Measurements from ENCODE around the gene HOTAIR. TPM values are rescaled to one million over a fixed set of nuclear protein-coding genes. Genes with fewer than 3 reads are reported as not detected.
A peak's percentile ranks its signal among the peaks of the same experiment; 100 is the strongest.

The HOTAIR gene
- total RNA-seq, 2 donors from 2014 or later: not detected

- Mint-ChIP-seq H3K4me1 (peaks cover 23% of the 10 kb centered on the region), H3K4me3 (peak overlapping the region; percentile 74), H3K27me3 (peaks cover 91% of the 10 kb centered on the region), H3K36me3 (ENCODE audit: low read depth) (peaks cover 15% of the 10 kb centered on the region), H3K27ac (no peak overlapping the region)
- ATAC-seq: no peak
- no peak for DNase-seq
- no peaks in the 10 kb centered on the region for H3K9me3 ChIP-seq (ENCODE audit: control insufficient read depth, low read length, poor library complexity, severe bottlenecking)
These were observed 8.2 kb downstream of the HOTAIR start for GRCh38 chr12:53966385-53967133.

GRCh38 chr12:53966085-53966384, 8.7 kb downstream of the HOTAIR start:
- ATAC-seq (no peak), DNase-seq (no peak)
- H3K4me1 Mint-ChIP-seq: peaks cover 23% of the 10 kb centered on the region
- peak overlapping the region; percentile 19 for H3K27ac Mint-ChIP-seq
- H3K9me3 ChIP-seq (ENCODE audit: control insufficient read depth, low read length, poor library complexity, severe bottlenecking): no peaks in the 10 kb centered on the region
- peaks cover 86% of the 10 kb centered on the region for H3K27me3 Mint-ChIP-seq
- peak overlapping the region; percentile 74 for H3K4me3 Mint-ChIP-seq
- H3K36me3 Mint-ChIP-seq (ENCODE audit: low read depth): peaks cover 15% of the 10 kb centered on the region

- Mint-ChIP-seq H3K36me3 (ENCODE audit: low read depth) (peaks cover 15% of the 10 kb centered on the region), H3K27me3 (peaks cover 84% of the 10 kb centered on the region), H3K27ac (peak overlapping the region; percentile 19), H3K4me1 (peaks cover 24% of the 10 kb centered on the region), H3K4me3 (peak overlapping the region; percentile 74)
- DNase-seq: no peak
- no peaks in the 10 kb centered on the region for H3K9me3 ChIP-seq (ENCODE audit: control insufficient read depth, low read length, poor library complexity, severe bottlenecking)
- ATAC-seq: no peak
These were observed 9.3 kb downstream of the HOTAIR start for GRCh38 chr12:53965281-53966084.

DNA sequence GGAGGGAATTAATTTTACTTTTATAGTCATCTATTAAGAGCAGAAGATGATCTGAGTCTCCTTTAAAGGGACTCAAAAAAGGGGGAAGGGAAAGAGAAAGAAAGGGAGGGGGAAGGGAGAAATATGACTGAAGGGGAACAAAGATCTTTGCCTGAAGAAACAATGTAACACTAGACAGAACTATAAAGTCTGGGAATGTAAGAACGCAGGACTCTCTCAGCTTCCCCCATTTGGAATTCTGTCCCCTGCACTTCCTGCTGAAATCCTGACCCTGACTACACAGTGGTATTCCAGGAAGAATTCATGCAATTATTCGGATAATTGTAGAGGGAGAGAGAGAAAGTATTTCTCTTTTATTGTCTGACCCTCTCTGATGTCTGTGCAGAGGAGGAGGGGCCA, 10.4 kb downstream of the HOTAIR start:
- H3K9me3 ChIP-seq (ENCODE audit: control insufficient read depth, low read length, poor library complexity, severe bottlenecking): peaks cover under 1% of the 10 kb centered on the region
- Mint-ChIP-seq H3K27me3 (peaks cover 85% of the 10 kb centered on the region), H3K4me3 (peak overlapping the region; percentile 28), H3K4me1 (peaks cover 27% of the 10 kb centered on the region), H3K36me3 (ENCODE audit: low read depth) (peaks cover 15% of the 10 kb centered on the region), H3K27ac (peak overlapping the region; percentile 2)
- ATAC-seq (no peak), DNase-seq (no peak)

DNA sequence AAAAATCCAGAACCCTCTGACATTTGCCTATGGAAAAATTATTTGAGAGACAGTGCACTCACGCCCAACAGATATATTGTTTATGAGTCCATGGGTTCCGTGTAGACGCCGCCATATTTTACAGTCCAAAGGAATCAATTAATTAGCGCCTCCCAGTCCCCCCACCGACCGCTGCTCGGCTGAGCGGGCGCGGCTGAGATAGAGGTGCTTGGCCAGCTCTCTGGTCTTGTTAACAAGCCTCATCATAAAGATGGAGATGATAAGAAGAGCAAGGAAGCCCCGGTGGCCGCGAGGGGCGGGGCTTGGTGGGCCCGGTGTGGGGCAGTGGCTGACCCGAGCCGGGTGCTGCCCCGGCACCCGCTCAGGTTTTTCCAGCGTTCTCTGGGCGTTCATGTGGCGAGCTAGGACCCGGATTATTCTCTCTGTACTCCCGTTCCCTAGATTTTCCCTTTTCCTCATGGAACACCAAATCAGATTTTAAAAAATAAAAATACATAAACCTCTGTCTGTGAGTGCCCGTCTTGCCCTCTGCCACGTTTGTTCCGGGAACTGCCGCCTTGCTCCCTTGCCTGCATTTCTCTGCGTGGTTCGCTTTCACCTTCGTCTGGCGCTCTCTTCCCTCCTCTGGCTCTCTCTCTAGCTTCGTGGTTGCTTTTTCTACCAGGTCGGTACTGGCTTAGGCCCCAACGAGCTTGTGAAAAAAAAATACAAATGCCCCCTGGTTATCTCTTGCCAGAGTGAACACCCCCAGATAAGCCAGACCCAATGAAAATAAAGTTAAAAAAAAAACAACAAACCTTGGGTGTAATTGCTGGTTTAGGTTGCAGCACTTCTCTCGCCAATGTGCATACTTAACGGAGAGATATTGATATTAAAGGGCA, 11.1 kb downstream of the HOTAIR start:
- peaks cover 85% of the 10 kb centered on the region for H3K27me3 Mint-ChIP-seq
- H3K4me1 Mint-ChIP-seq: peaks cover 27% of the 10 kb centered on the region
- H3K36me3 Mint-ChIP-seq (ENCODE audit: low read depth): peaks cover 15% of the 10 kb centered on the region
- peak overlapping the region; percentile 2 for H3K27ac Mint-ChIP-seq
- H3K9me3 ChIP-seq (ENCODE audit: control insufficient read depth, low read length, poor library complexity, severe bottlenecking): peaks cover 4% of the 10 kb centered on the region
- peak overlapping the region; percentile 28 for H3K4me3 Mint-ChIP-seq
- DNase-seq (no peak), ATAC-seq (no peak)

GRCh38 chr12:53963005-53963404, 11.7 kb downstream of the HOTAIR start:
- peaks cover 28% of the 10 kb centered on the region for H3K4me1 Mint-ChIP-seq
- ATAC-seq (no peak), DNase-seq (no peak)
- H3K36me3 Mint-ChIP-seq (ENCODE audit: low read depth): peaks cover 21% of the 10 kb centered on the region
- H3K4me3 Mint-ChIP-seq: no peak overlapping the region
- peaks cover 4% of the 10 kb centered on the region for H3K9me3 ChIP-seq (ENCODE audit: control insufficient read depth, low read length, poor library complexity, severe bottlenecking)
- peaks cover 85% of the 10 kb centered on the region for H3K27me3 Mint-ChIP-seq
- no peak overlapping the region for H3K27ac Mint-ChIP-seq

DNA sequence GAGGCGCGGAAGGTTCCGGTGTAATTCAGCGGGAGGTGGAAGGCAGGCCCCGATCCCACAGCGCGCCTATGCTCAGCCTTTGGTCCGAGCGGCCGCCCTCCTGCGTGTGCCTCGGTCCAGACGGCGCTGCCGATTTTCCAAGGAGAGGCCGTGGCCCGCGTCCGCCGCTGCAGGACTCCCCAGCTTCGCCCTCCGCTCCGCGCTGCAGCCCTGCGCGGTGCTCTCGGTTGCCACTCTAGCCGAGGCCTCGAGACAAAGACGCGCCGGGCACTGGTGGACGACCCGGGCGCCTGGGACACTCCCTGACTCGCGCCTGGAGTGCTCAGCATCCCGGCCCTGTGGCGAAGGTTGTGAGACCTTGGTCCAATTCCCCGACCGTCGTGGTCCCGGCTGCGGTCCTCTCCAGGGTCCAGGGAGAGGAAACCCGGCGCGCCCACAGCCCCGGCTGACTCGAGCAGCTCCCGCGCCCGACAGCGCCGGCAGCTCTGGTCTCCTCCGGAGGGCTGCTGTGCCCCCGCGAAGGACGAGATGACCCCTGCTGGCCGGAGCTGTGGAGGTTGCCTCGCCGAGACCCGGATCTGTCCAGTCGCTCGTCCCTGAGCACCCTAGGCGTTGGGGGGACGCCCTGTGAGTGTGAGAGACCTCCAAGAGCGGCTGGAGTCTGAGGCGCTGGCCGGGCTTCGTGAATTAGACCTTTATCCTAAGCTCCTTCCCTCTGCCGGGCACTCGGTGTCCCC, 13.6 kb downstream of the HOTAIR start:
- no peak overlapping the region for H3K4me3 Mint-ChIP-seq
- H3K9me3 ChIP-seq (ENCODE audit: control insufficient read depth, low read length, poor library complexity, severe bottlenecking): peaks cover 4% of the 10 kb centered on the region
- DNase-seq (no peak), ATAC-seq (no peak)
- peaks cover 20% of the 10 kb centered on the region for H3K36me3 Mint-ChIP-seq (ENCODE audit: low read depth)
- H3K27me3 Mint-ChIP-seq: peaks cover 85% of the 10 kb centered on the region
- H3K27ac Mint-ChIP-seq: peak overlapping the region; percentile 24
- peaks cover 28% of the 10 kb centered on the region for H3K4me1 Mint-ChIP-seq

- H3K36me3 Mint-ChIP-seq (ENCODE audit: low read depth): peaks cover 20% of the 10 kb centered on the region
- peak overlapping the region; percentile 66 for H3K4me3 Mint-ChIP-seq
- peaks cover 85% of the 10 kb centered on the region for H3K27me3 Mint-ChIP-seq
- no peak for ATAC-seq
- DNase-seq: no peak
- peaks cover 28% of the 10 kb centered on the region for H3K4me1 Mint-ChIP-seq
- H3K27ac Mint-ChIP-seq: peak overlapping the region; percentile 24
- H3K9me3 ChIP-seq (ENCODE audit: control insufficient read depth, low read length, poor library complexity, severe bottlenecking): peaks cover 4% of the 10 kb centered on the region
These were observed 14.3 kb downstream of the HOTAIR start for GRCh38 chr12:53960187-53961024.

- no peak overlapping the region for H3K27ac Mint-ChIP-seq
- H3K4me3 Mint-ChIP-seq: no peak overlapping the region
- H3K9me3 ChIP-seq (ENCODE audit: control insufficient read depth, low read length, poor library complexity, severe bottlenecking): peaks cover 4% of the 10 kb centered on the region
- ATAC-seq (no peak), DNase-seq (no peak)
- H3K36me3 Mint-ChIP-seq (ENCODE audit: low read depth): peaks cover 19% of the 10 kb centered on the region
- peaks cover 75% of the 10 kb centered on the region for H3K27me3 Mint-ChIP-seq
- H3K4me1 Mint-ChIP-seq: peaks cover 21% of the 10 kb centered on the region
These were observed 15.4 kb downstream of the HOTAIR start for GRCh38 chr12:53959314-53959713.

DNA sequence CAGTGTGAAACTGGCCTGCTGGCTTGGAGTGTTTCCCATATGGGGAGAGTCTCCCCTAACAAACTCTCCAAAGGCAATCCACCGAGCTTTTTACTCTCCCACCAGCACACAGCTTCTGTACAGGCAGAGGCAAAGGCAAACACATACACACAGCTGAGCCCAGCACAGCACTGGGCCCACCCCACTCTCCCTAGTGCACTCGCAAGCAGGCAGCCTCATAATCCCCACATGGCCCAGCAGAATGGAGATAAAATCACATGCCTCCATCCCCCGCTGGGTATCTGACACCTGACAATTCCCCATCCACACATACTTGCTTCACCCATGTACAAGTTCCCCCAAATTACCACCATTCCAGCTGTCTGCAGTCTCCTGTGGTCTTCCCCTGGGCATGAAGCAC, 16.6 kb downstream of the HOTAIR start:
- H3K9me3 ChIP-seq (ENCODE audit: control insufficient read depth, low read length, poor library complexity, severe bottlenecking): peaks cover 4% of the 10 kb centered on the region
- Mint-ChIP-seq H3K4me1 (peaks cover 19% of the 10 kb centered on the region), H3K27me3 (peaks cover 75% of the 10 kb centered on the region), H3K27ac (no peak overlapping the region), H3K36me3 (ENCODE audit: low read depth) (peaks cover 14% of the 10 kb centered on the region), H3K4me3 (no peak overlapping the region)
- no peak for ATAC-seq
- DNase-seq: no peak

- H3K9me3 ChIP-seq (ENCODE audit: control insufficient read depth, low read length, poor library complexity, severe bottlenecking): peaks cover 4% of the 10 kb centered on the region
- no peak overlapping the region for H3K4me3 Mint-ChIP-seq
- H3K27me3 Mint-ChIP-seq: peaks cover 74% of the 10 kb centered on the region
- DNase-seq (no peak), ATAC-seq (no peak)
- peaks cover 14% of the 10 kb centered on the region for H3K36me3 Mint-ChIP-seq (ENCODE audit: low read depth)
- H3K27ac Mint-ChIP-seq: peak overlapping the region; percentile 91
- peaks cover 22% of the 10 kb centered on the region for H3K4me1 Mint-ChIP-seq
These were observed 17.7 kb downstream of the HOTAIR start for GRCh38 chr12:53956914-53957536.
